Esophagus muscularis mucosa (tissue), 4 donors: ENCODE measurements around the gene GNA14. TPM values are rescaled to one million over a fixed set of nuclear protein-coding genes. Genes with fewer than 3 reads are reported as not detected.

Source experiments
- DNase-seq: peaks from one replicate; pipeline ENCODE4 v3.0.0-alpha.2; 2017; ENCODE audit errors: extremely low spot score
- H3K27ac ChIP-seq, 4 donors: fragments of 200-600 bp; sonication (generic); replicated peaks in 1 of 4; 1 replicate in 3 of 4; 2 replicates in 1 of 4; pipeline ENCODE4 v1.5.1; 2016 to 2019; ENCODE audit warnings: mild to moderate bottlenecking in 1 of 4
- H3K27me3 ChIP-seq, 4 donors: fragments of 200-600 bp; sonication (generic); one replicate each; pipeline versions ENCODE4 v1.5.1 to v1.6.0; 2016 to 2019
- H3K36me3 ChIP-seq, 4 donors: fragments of 200-600 bp; sonication (generic); one replicate each; pipeline ENCODE4 v1.5.1; 2016 to 2019
- H3K4me1 ChIP-seq, 4 donors: fragments of 200-600 bp; sonication (generic); one replicate each; pipeline ENCODE4 v1.5.1; 2016 to 2019
- H3K4me3 ChIP-seq, 4 donors: fragments of 200-600 bp; sonication (generic); 1 replicate in 2 of 4; 2 replicates in 2 of 4; pipeline ENCODE4 v1.5.1; 2016 to 2019; ENCODE audit warnings: mild to moderate bottlenecking in 4 of 4, moderate library complexity in 1 of 4
- H3K9me3 ChIP-seq, 4 donors: fragments of 200-600 bp; sonication (generic); 1 replicate in 3 of 4; 2 replicates in 1 of 4; pipeline ENCODE4 v1.5.1; 2016 to 2019
- EP300 ChIP-seq: sonication (generic); formaldehyde crosslinking; IDR thresholded peaks from one replicate; pipeline ENCODE4 v1.6.1; 2017; ENCODE audit warnings: antibody characterized with exemption
- POLR2A ChIP-seq: fragments of 450-650 bp; IDR thresholded peaks from one replicate; pipeline ENCODE4 v1.6.1; 2017; ENCODE audit warnings: antibody characterized with exemption, moderate library complexity, mild to moderate bottlenecking, low read depth
- POLR2AphosphoS5 ChIP-seq, 2 donors: sonication (generic); formaldehyde crosslinking; IDR thresholded peaks; one replicate each; pipeline ENCODE4 v1.6.1; 2017; ENCODE audit warnings: antibody characterized with exemption in 2 of 2
- WGBS: methylation state at CpG from one replicate; pipeline ENCODE4 v1.1.5; 2018; 5-methylcytosine and 5-hydroxymethylcytosine counted together
- intact Hi-C: fragments of 100-400 bp; cut with DNase I; formaldehyde crosslinking; loops from one replicate; pipeline ENCODE4 v1.15.1; 2023
- total RNA-seq, 4 donors: library from RNA; depleted of rRNA; stranded (reverse); fragments of >200 nt; gene quantifications; one replicate each; pipeline versions ENCODE4 v1.1.0 to v1.2.1, GENCODE V29; 2016
- TF ChIP-seq, protein P1 (sequence below), 3 experiments: fragments of 200-600 bp in 2 of 3; fragments of 450-650 bp in 1 of 3; sonication (generic) in 2 of 3; IDR thresholded peaks; one replicate each; pipeline ENCODE4 v1.5.1; 2017 to 2019; ENCODE audit warnings: antibody characterized with exemption in 3 of 3, mild to moderate bottlenecking in 2 of 3, moderate library complexity in 1 of 3

GNA14 gene
- total RNA-seq, 4 donors from 2014 or later: 4.7 to 9.4 (median 7.4) TPM

DNA sequence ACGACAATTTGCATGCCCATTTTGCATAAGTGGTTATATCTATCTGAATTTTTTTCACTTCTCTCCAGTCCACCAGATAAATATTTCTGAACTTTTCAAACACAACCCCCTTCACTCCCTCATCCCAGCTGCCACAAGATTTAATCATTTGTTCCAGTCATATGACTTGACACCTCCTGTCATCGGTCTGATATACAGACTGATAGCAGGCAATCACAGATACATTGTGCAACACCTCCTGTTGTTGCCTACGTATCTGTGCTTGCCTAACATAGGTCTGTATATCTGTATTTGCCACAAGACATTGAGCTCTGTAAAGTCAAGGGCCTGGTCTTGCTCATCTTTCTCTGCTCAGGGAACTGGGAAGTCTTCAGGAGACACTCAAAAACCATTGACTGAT is 65.6 kb downstream of the GNA14 start:
- no peak overlapping the region for H3K27ac ChIP-seq
- peaks cover 0 to 10% (median 3%) of the 10 kb centered on the region in 4 donors for H3K4me1 ChIP-seq
- no peak overlapping the region for H3K4me3 ChIP-seq
- H3K27me3 ChIP-seq: no peaks in the 10 kb centered on the region
- TF ChIP-seq POLR2AphosphoS5 (IDR thresholded peaks at IDR 0.05): no peak
- TF ChIP-seq POLR2A: no peak
- TF ChIP-seq, protein P1, sequence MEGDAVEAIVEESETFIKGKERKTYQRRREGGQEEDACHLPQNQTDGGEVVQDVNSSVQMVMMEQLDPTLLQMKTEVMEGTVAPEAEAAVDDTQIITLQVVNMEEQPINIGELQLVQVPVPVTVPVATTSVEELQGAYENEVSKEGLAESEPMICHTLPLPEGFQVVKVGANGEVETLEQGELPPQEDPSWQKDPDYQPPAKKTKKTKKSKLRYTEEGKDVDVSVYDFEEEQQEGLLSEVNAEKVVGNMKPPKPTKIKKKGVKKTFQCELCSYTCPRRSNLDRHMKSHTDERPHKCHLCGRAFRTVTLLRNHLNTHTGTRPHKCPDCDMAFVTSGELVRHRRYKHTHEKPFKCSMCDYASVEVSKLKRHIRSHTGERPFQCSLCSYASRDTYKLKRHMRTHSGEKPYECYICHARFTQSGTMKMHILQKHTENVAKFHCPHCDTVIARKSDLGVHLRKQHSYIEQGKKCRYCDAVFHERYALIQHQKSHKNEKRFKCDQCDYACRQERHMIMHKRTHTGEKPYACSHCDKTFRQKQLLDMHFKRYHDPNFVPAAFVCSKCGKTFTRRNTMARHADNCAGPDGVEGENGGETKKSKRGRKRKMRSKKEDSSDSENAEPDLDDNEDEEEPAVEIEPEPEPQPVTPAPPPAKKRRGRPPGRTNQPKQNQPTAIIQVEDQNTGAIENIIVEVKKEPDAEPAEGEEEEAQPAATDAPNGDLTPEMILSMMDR (IDR thresholded peaks at IDR 0.05): no peak
- TF ChIP-seq EP300: no peak
- intact Hi-C loops: no loop called here
- 87% methylated on average over 3 of the region's 3 CpGs for whole genome bisulfite sequencing
- DNase-seq: no peak
- no peaks in the 10 kb centered on the region for H3K36me3 ChIP-seq
- no peaks in the 10 kb centered on the region for H3K9me3 ChIP-seq

DNA sequence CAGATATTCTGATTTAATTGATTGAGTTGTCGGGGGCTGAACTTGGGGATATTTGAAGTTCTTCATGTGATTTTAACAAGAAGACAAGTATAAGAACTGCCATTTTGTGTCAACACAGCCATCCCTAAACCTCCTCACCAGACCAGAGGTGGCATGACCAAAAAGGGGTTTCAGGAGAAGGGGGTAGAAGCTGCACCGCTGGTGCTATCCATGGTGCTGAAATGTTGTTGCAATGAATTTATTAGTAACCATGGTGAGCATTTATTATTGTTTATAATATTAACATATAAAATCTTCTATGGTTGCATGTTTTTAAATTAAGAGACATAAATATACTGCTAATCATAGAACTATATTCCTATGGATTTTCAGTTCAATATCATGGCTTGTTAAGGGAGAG is 72.3 kb downstream of the GNA14 start:
- Histone ChIP-seq H3K4me3 (no peak overlapping the region), H3K27me3 (no peaks in the 10 kb centered on the region), H3K36me3 (no peaks in the 10 kb centered on the region), H3K9me3 (no peaks in the 10 kb centered on the region), H3K27ac (no peak overlapping the region), H3K4me1 (no peaks in the 10 kb centered on the region)
- no peak for TF ChIP-seq POLR2A
- TF ChIP-seq, protein P1 (IDR thresholded peaks at IDR 0.05): no peak
- TF ChIP-seq POLR2AphosphoS5 (IDR thresholded peaks at IDR 0.05): no peak
- TF ChIP-seq EP300: no peak
- WGBS: 61% methylated on average over 2 of the region's 2 CpGs
- no peak for DNase-seq
- intact Hi-C loops: no loop called here

DNA sequence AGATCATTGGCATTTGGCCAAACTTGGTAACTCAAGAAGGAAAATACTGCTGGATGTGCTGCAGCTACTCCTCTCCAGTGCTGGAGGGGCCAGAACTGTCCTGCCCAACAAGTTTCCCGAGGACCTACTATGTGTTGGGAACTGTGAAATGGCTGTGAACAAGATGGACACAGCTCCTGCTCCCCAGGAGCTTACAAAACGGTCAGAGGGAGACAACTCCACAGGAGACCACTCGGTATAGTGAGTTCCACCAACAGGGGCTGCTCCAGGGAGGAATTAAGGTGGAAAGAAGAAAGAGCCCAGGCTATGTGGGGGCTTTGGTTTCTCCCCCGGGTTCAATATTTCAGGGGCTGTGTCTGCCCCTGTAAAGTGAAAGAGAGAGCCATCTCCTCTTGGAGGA is 78.8 kb downstream of the GNA14 start:
- 82% methylated on average over 4 of the region's 4 CpGs for WGBS
- H3K4me3 ChIP-seq: no peak overlapping the region
- no peak for TF ChIP-seq EP300
- TF ChIP-seq POLR2AphosphoS5 (IDR thresholded peaks at IDR 0.05): no peak
- TF ChIP-seq POLR2A: no peak
- TF ChIP-seq, protein P1 (IDR thresholded peaks at IDR 0.05): no peak
- intact Hi-C loops: no loop called here
- H3K27ac ChIP-seq: no peak overlapping the region
- H3K9me3 ChIP-seq: no peaks in the 10 kb centered on the region
- no peaks in the 10 kb centered on the region for H3K4me1 ChIP-seq
- no peaks in the 10 kb centered on the region for H3K27me3 ChIP-seq
- no peaks in the 10 kb centered on the region for H3K36me3 ChIP-seq
- DNase-seq: no peak

DNA sequence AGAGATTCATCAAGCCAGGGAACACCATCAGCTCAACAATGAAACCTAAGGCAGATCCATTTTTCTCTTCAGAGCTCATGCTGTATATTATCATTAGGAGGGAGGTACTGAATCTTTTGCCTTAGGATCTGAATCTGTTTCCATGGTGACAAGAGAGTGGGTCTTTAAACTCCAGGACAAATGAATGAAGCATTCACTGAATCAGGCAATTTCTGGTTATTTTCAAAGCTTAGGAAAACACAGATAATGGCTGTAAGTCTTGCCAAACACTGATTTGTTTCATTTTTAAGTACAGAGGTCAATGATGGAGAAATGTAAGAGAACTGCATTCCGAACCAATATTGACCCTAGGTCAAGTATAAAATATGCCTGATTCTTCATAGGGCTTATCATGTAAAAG is 84.9 kb downstream of the GNA14 start:
- intact Hi-C loops: no loop called here
- Histone ChIP-seq H3K4me3 (no peak overlapping the region), H3K9me3 (no peaks in the 10 kb centered on the region), H3K36me3 (no peaks in the 10 kb centered on the region), H3K4me1 (peaks cover 0 to 4% (median 0%) of the 10 kb centered on the region in 4 donors), H3K27ac (no peak overlapping the region), H3K27me3 (no peaks in the 10 kb centered on the region)
- 76% methylated on average over 1 of the region's 1 CpG for WGBS
- DNase-seq: no peak
- TF ChIP-seq, protein P1 (IDR thresholded peaks at IDR 0.05): no peak
- no peak for TF ChIP-seq POLR2A
- no peak for TF ChIP-seq EP300
- TF ChIP-seq POLR2AphosphoS5 (IDR thresholded peaks at IDR 0.05): no peak

DNA sequence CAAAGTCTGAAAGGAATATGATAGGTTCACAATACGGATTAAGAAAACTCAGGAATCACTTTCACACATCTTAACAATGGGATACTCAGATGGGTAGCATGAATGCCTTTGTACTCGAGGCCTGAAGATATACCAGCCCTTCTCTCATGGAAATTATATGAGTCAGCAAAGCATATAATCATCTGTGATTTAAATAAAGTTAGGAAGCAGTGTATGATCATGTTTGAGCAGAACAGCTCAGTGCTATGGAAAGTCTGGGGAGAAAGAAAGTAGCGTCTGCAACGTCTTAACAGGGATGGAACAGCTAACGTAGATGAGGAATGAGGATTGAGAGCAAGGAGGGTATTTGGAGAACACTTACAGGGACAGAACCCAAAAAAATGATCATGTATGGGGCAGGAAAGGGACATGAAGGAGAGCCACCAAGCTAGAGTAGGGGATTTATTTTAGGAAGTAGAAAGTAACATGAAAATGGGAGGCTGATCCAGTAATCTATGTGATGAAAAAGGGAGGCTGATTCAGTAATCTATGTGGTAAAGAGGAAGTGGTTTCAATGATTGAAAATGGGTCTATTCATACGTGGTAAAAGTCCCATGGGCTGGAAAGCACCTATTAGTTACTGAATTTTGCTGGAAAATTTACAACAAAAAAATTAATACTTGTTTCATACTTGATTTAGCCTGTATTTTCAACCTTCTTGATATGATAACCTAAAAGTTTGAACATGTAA is 85.9 kb downstream of the GNA14 start:
- Histone ChIP-seq H3K36me3 (no peaks in the 10 kb centered on the region), H3K27ac (no peak overlapping the region), H3K27me3 (no peaks in the 10 kb centered on the region), H3K4me3 (no peak overlapping the region), H3K4me1 (peaks cover 0 to 4% (median 0%) of the 10 kb centered on the region in 4 donors), H3K9me3 (no peaks in the 10 kb centered on the region)
- DNase-seq: no peak
- TF ChIP-seq EP300 (no peak), POLR2AphosphoS5 (IDR thresholded peaks at IDR 0.05) (no peak), POLR2A (no peak)
- TF ChIP-seq, protein P1 (IDR thresholded peaks at IDR 0.05): no peak
- intact Hi-C loops: no loop called here
- 85% methylated on average over 6 of the region's 6 CpGs for WGBS
